GM12875 (cell line): ENCODE measurements around the gene JARID2.

ENCODE experiments used
- H3K4me3 ChIP-seq: one replicate; pipeline ENCODE4 v1.5.1; 2011; ENCODE audit warnings: low read depth, low read length, control low read depth
- CTCF ChIP-seq: IDR thresholded peaks from 2 replicates; pipeline ENCODE4 v1.5.1; 2011; ENCODE audit warnings: low read depth, mild to moderate bottlenecking, control low read depth, inconsistent platforms, low read length, moderate library complexity, borderline replicate concordance; ENCODE audit not compliant: insufficient read depth

JARID2 gene

GRCh38 chr6:15242503-15242902 is 3.4 kb upstream of the JARID2 start:
- H3K4me3 ChIP-seq: no peak overlapping the region
- TF ChIP-seq CTCF: no peak

- TF ChIP-seq CTCF: no peak
Measured at GRCh38 chr6:15242937-15243614, 2.8 kb upstream of the JARID2 start.

GRCh38 chr6:15243910-15244619 is 1.8 kb upstream of the JARID2 start:
- no peak overlapping the region for H3K4me3 ChIP-seq
- TF ChIP-seq CTCF: no peak

More at GRCh38 chr6:15242937-15243614, 2.8 kb upstream of the JARID2 start:
- no peak overlapping the region for H3K4me3 ChIP-seq

- TF ChIP-seq CTCF: no peak
- H3K4me3 ChIP-seq: peak overlapping the region; percentile 68
Measured at GRCh38 chr6:15244620-15245360, 1.1 kb upstream of the JARID2 start.

GRCh38 chr6:15246217-15246665 is 372 bp downstream of the JARID2 start:
- peak overlapping the region; percentile 68 for H3K4me3 ChIP-seq
- TF ChIP-seq CTCF: no peak

GRCh38 chr6:15246666-15247499 is 1.0 kb downstream of the JARID2 start:
- no peak for TF ChIP-seq CTCF

More at GRCh38 chr6:15246666-15247499, 1.0 kb downstream of the JARID2 start:
- peak overlapping the region; percentile 68 for H3K4me3 ChIP-seq
